Measurements from ENCODE around the gene SULT4A1. TPM values are rescaled to one million over a fixed set of nuclear protein-coding genes. Genes with fewer than 3 reads are reported as not detected.

Gene SULT4A1
- total and polyA plus RNA-seq, 10 of the 15 experiments (the other 5 are each of a cell fraction or from before 2014, with no cell fraction given) = not detected

GRCh38 chr22:43811777-43812148 is 50.5 kb downstream of the SULT4A1 start:
- H4K20me1 ChIP-seq (ENCODE audit: control insufficient read depth, insufficient read depth) = no peaks in the 10 kb centered on the region
- 0% methylated on average over 12 of the region's 21 CpGs for WGBS (ENCODE audit: insufficient coverage, insufficient replicate concordance, low lambda C conversion rate, missing lambda C conversion rate)
- ChIA-PET RAD21 (ENCODE audit: unreplicated experiment) (interaction anchor here (0.6 to 1.1 kb wide), 4 partner anchors 9 to 743 kb away, joined by 3 to 4 read pairs (median 3); no protein-coding TSS in a partner anchor), CTCF (no interaction called here), POLR2A (interaction anchor here (0.6 to 1.4 kb wide), 4 partner anchors 8 to 41 kb away, joined by 3 to 4 read pairs (median 4); no protein-coding TSS in a partner anchor), SMC1A (ENCODE audit: uncharacterized antibody, unreplicated experiment) (interaction anchor here (1.1 kb wide), 1 partner anchor 143 kb away, joined by 3 read pairs; the partner anchor contains the start of gene SAMM50)
- no TSS peak for BruUV-seq (replicated peaks)
- FAIRE-seq = no peak
- H2AFZ ChIP-seq (ENCODE audit: control insufficient read depth, low read depth, low read length) = peak overlapping the region; percentile 78
- peak overlapping the region; percentile 93 for H3K4me2 ChIP-seq (ENCODE audit: control insufficient read depth, insufficient read depth)
- peaks cover 7% of the 10 kb centered on the region for H3K79me2 ChIP-seq (ENCODE audit: control insufficient read depth, insufficient read depth, low read length)
- peak overlapping the region; percentile 87 for H3K4me3 ChIP-seq
- H3K36me3 ChIP-seq (ENCODE audit: control insufficient read depth in 2 of 2, insufficient read depth in 2 of 2, low read length in 1 of 2) = no peaks in the 10 kb centered on the region
- intact Hi-C loops (cut with micrococcal nuclease; ENCODE audit: unreplicated experiment) = no loop called here
- peak overlapping the region; percentile 85 for H3K9ac ChIP-seq (ENCODE audit: control insufficient read depth, insufficient read depth, low read length)
- H3K9me3 ChIP-seq (replicated peaks; ENCODE audit: control insufficient read depth, insufficient read depth, low read length) = no peaks in the 10 kb centered on the region
- ATAC-seq = peak; percentile 45; the same call in 2 of the 3 replicates
- no peaks in the 10 kb centered on the region for H3K27me3 ChIP-seq (replicated peaks in 1 of 2; ENCODE audit: control insufficient read depth in 2 of 2, insufficient read depth in 2 of 2, low read length in 1 of 2)
- H3K4me1 ChIP-seq (ENCODE audit: control insufficient read depth, insufficient read depth, low read length) = 0 out of 2 replicates have a peak, but pooled peaks cover 4% of the 10 kb centered on the region
- in situ Hi-C loops (cut with MboI) = no loop called here
- no peak overlapping the region; the same call in 1 of the 2 replicates for H3K27ac ChIP-seq (ENCODE audit: control insufficient read depth, insufficient read depth)
- TF ChIP-seq MTA3 (IDR thresholded peaks at IDR 0.05; ENCODE audit: borderline replicate concordance, low read length) = no peak
- no peak for TF ChIP-seq SMAD1 (IDR thresholded peaks at IDR 0.05; ENCODE audit: low read depth, partially characterized antibody)
- no peak for TF ChIP-seq BCL11A (IDR thresholded peaks at IDR 0.05; ENCODE audit: low read depth, low read length)
- DNase-seq (ENCODE audit: low read depth, low spot score) = no peak

- ChIA-PET POLR2A (interaction anchor here (0.9 to 1.1 kb wide), 2 partner anchors 9 to 24 kb away, joined by 3 read pairs; partner anchors contain the start of gene EFCAB6), RAD21 (ENCODE audit: unreplicated experiment) (interaction anchor here (1.1 kb wide), 1 partner anchor 9 kb away, joined by 4 read pairs; the partner anchor contains the start of gene EFCAB6), CTCF (no interaction called here), SMC1A (ENCODE audit: uncharacterized antibody, unreplicated experiment) (interaction anchor here (1.1 kb wide), 1 partner anchor 11 kb away, joined by 3 read pairs; no protein-coding TSS in a partner anchor)
- H3K9me3 ChIP-seq (replicated peaks; ENCODE audit: control insufficient read depth, insufficient read depth, low read length) = peaks cover 4% of the 10 kb centered on the region
- H3K4me3 ChIP-seq = no peak overlapping the region
- no peaks in the 10 kb centered on the region for H3K36me3 ChIP-seq (ENCODE audit: control insufficient read depth in 2 of 2, insufficient read depth in 2 of 2, low read length in 1 of 2)
- DNase-seq (ENCODE audit: low read depth, low spot score) (no peak), ATAC-seq (peak; percentile 46), FAIRE-seq (no peak)
- peaks cover 23% of the 10 kb centered on the region for H3K4me1 ChIP-seq (ENCODE audit: control insufficient read depth, insufficient read depth, low read length)
- H3K27me3 ChIP-seq (replicated peaks in 1 of 2; ENCODE audit: control insufficient read depth in 2 of 2, insufficient read depth in 2 of 2, low read length in 1 of 2) = no peaks in the 10 kb centered on the region
- H3K9ac ChIP-seq (ENCODE audit: control insufficient read depth, insufficient read depth, low read length) = no peak overlapping the region
- peak overlapping the region; percentile 47 for H2AFZ ChIP-seq (ENCODE audit: control insufficient read depth, low read depth, low read length)
- no peaks in the 10 kb centered on the region for H3K79me2 ChIP-seq (ENCODE audit: control insufficient read depth, insufficient read depth, low read length)
- H4K20me1 ChIP-seq (ENCODE audit: control insufficient read depth, insufficient read depth) = no peaks in the 10 kb centered on the region
- H3K4me2 ChIP-seq (ENCODE audit: control insufficient read depth, insufficient read depth) = peak overlapping the region; percentile 53; the same call in 1 of the 2 replicates
- in situ Hi-C loops (cut with MboI) (no loop called here), intact Hi-C loops (cut with micrococcal nuclease; ENCODE audit: unreplicated experiment) (no loop called here)
- 1% methylated on average over 5 of the region's 5 CpGs for WGBS (ENCODE audit: insufficient coverage, insufficient replicate concordance, low lambda C conversion rate, missing lambda C conversion rate)
- peak overlapping the region; percentile 37 for H3K27ac ChIP-seq (ENCODE audit: control insufficient read depth, insufficient read depth)
- BruUV-seq (replicated peaks) = no TSS peak
- peak; percentile 73 for TF ChIP-seq CUX1 (IDR thresholded peaks at IDR 0.05; ENCODE audit: insufficient replicate concordance, low read depth, low read length)
- TF ChIP-seq IRF4 (IDR thresholded peaks at IDR 0.05; ENCODE audit: low read depth, low read length) = no peak
- no peak for TF ChIP-seq SMC3 (IDR thresholded peaks at IDR 0.05; ENCODE audit: borderline replicate concordance, low read length)
- no peak for TF ChIP-seq TCF7 (IDR thresholded peaks at IDR 0.05; ENCODE audit: borderline replicate concordance)
- no peak for TF ChIP-seq CBFB (IDR thresholded peaks at IDR 0.05; ENCODE audit: low read depth)
- TF ChIP-seq RBBP5 (conservative IDR thresholded peaks at IDR 0.05) = no peak
- TF ChIP-seq SUPT20H (IDR thresholded peaks at IDR 0.05; ENCODE audit: borderline replicate concordance, control insufficient read depth, low read depth, low read length) = no peak
- no peak for TF ChIP-seq ZSCAN29 (IDR thresholded peaks at IDR 0.05)
- no peak for TF ChIP-seq BACH1 (IDR thresholded peaks at IDR 0.05; ENCODE audit: borderline replicate concordance)
- TF ChIP-seq POU2F2 (IDR thresholded peaks at IDR 0.05; ENCODE audit: borderline replicate concordance, low read depth, low read length) = no peak
Measured at GRCh38 chr22:43802897-43803495, 59.3 kb downstream of the SULT4A1 start.

Measured in GM12878 (cell line).